ENCODE data around the gene FMO3.

GRCh38 chr1:171140956-171141687, 50.4 kb downstream of the FMO3 start:
- TF ChIP-seq POLR2AphosphoS5 (IDR thresholded peaks at IDR 0.05) (no peak), CTCF (IDR thresholded peaks at IDR 0.05 in 8 of 11, conservative IDR thresholded peaks at IDR 0.05 in 3 of 11) (no peak), POLR2A (IDR thresholded peaks at IDR 0.05) (no peak)
